SK-N-SH (cell line): ENCODE data around the gene ARHGAP31. TPM values are rescaled to one million over a fixed set of nuclear protein-coding genes. Genes with fewer than 3 reads are reported as not detected.

ENCODE experiments used
- CTCF ChIA-PET: fragments of 300-600, 350-600 bp; formaldehyde crosslinking; extraction: SDS; loops from one replicate; lab custom pipeline; 2021; lab: Yijun Ruan, JAX
- POLR2A ChIA-PET: fragments of 350-600 bp; sonication (Branson Sonifier 250); formaldehyde crosslinking; extraction: SDS; loops from one replicate; lab custom pipeline; 2020; ENCODE audit warnings: antibody characterized with exemption, inconsistent platforms; lab: Yijun Ruan, JAX
- DNase-seq: peaks from one replicate; pipeline ENCODE4 v3.0.0; 2012
- H2AFZ ChIP-seq: fragments of 200-600 bp; sonication (generic); 2 replicates; pipeline ENCODE4 v1.8.1; 2016; ENCODE audit warnings: antibody characterized with exemption, mild to moderate bottlenecking, low read depth
- H3F3A ChIP-seq: fragments of 200-600 bp; sonication (generic); replicated peaks from 2 replicates; pipeline ENCODE3; 2016; ENCODE audit warnings: antibody characterized with exemption, mild to moderate bottlenecking; ENCODE audit not compliant: insufficient read depth
- H3K27ac ChIP-seq, 2 experiments: fragments of 200-500 bp in 1 of 2; fragments of 200-600 bp in 1 of 2; sonication (Bioruptor generic) in 1 of 2; sonication (generic), shearing (Covaris generic) in 1 of 2; 2 replicates each; pipeline versions ENCODE4 v1.5.1 to v1.6.1; 2014 to 2016; ENCODE audit warnings: low read depth in 2 of 2, inconsistent platforms in 1 of 2, low read length in 1 of 2, mild to moderate bottlenecking in 1 of 2, mixed read lengths in 1 of 2
- H3K27me3 ChIP-seq: fragments of 200-600 bp; sonication (generic), shearing (Covaris generic); 2 replicates; pipeline ENCODE4 v1.6.1; 2016; ENCODE audit warnings: mixed run types; ENCODE audit not compliant: insufficient read depth
- H3K36me3 ChIP-seq, 2 experiments: fragments of 200-500 bp in 1 of 2; fragments of 200-600 bp in 1 of 2; sonication (Bioruptor generic) in 1 of 2; sonication (generic) in 1 of 2; replicated peaks in 1 of 2; 2 replicates each; pipeline versions ENCODE3 to v1.5.1; 2014 to 2016; ENCODE audit warnings: low read length in 1 of 2, mild to moderate bottlenecking in 1 of 2; ENCODE audit not compliant: insufficient read depth in 2 of 2, control insufficient read depth in 1 of 2
- H3K4me1 ChIP-seq, 2 experiments: fragments of 200-500 bp in 1 of 2; fragments of 200-600 bp in 1 of 2; sonication (Bioruptor generic) in 1 of 2; sonication (generic), shearing (Covaris generic) in 1 of 2; 2 replicates each; pipeline versions ENCODE4 v1.5.1 to v1.6.1; 2014 to 2016; ENCODE audit warnings: low read depth in 1 of 2, low read length in 1 of 2, mixed run types in 1 of 2; ENCODE audit not compliant: insufficient read depth in 2 of 2, control insufficient read depth in 1 of 2
- H3K4me2 ChIP-seq: fragments of 200-600 bp; sonication (generic), shearing (Covaris generic); 2 replicates; pipeline ENCODE4 v1.6.1; 2017; ENCODE audit warnings: mixed run types
- H3K4me3 ChIP-seq, 2 experiments: fragments of 200-500 bp in 1 of 2; fragments of 200-600 bp in 1 of 2; sonication (Bioruptor generic) in 1 of 2; sonication (generic), shearing (Covaris generic) in 1 of 2; 2 replicates each; pipeline versions ENCODE4 v1.5.1 to v1.8.1; 2014 to 2016; ENCODE audit warnings: low read depth in 2 of 2, inconsistent platforms in 1 of 2, low read length in 1 of 2, mild to moderate bottlenecking in 1 of 2, mixed read lengths in 1 of 2, moderate library complexity in 1 of 2
- H3K79me2 ChIP-seq: fragments of 200-600 bp; sonication (generic); 2 replicates; pipeline ENCODE4 v1.8.1; 2017; ENCODE audit warnings: mild to moderate bottlenecking; ENCODE audit not compliant: insufficient read depth
- H3K9ac ChIP-seq: fragments of 200-600 bp; sonication (generic); 2 replicates; pipeline ENCODE4 v1.6.1; 2017; ENCODE audit warnings: mixed run types
- H3K9me2 ChIP-seq: fragments of 200-600 bp; sonication (generic); 2 replicates; pipeline ENCODE4 v1.6.1; 2017; ENCODE audit warnings: mixed run types
- H3K9me3 ChIP-seq: fragments of 200-600 bp; sonication (generic); 2 replicates; pipeline ENCODE4 v1.6.1; 2017; ENCODE audit warnings: mixed run types, mild to moderate bottlenecking, moderate library complexity
- H4K20me1 ChIP-seq: fragments of 200-600 bp; sonication (generic); 2 replicates; pipeline ENCODE4 v1.6.1; 2017; ENCODE audit warnings: mild to moderate bottlenecking, mixed run types; ENCODE audit not compliant: insufficient read depth
- CHD2 ChIP-seq: fragments of 150-350 bp; IDR thresholded peaks from 2 replicates; pipeline ENCODE4 v1.6.1; 2018; ENCODE audit warnings: low read length; ENCODE audit not compliant: partially characterized antibody
- ELF1 ChIP-seq: IDR thresholded peaks from 2 replicates; pipeline ENCODE4 v1.4.0; 2012
- EP300 ChIP-seq, 2 experiments: IDR thresholded peaks; 2 replicates each; pipeline versions ENCODE4 v1.4.0 to v1.6.1; 2012; ENCODE audit warnings: borderline replicate concordance in 1 of 2, low read depth in 1 of 2, low read length in 1 of 2
- FOSL2 ChIP-seq: IDR thresholded peaks from 2 replicates; pipeline ENCODE4 v1.4.0; 2012; ENCODE audit warnings: low read depth, mild to moderate bottlenecking, moderate library complexity, borderline replicate concordance
- FOXJ3 ChIP-seq: sonication (generic); formaldehyde crosslinking; IDR thresholded peaks from 2 replicates; pipeline ENCODE4 v1.5.1; 2020; ENCODE audit warnings: mild to moderate bottlenecking, missing genetic modification reagents
- GATA2 ChIP-seq: sonication (generic); formaldehyde crosslinking; IDR thresholded peaks from 2 replicates; pipeline ENCODE4 v1.5.0; 2020; ENCODE audit warnings: mild to moderate bottlenecking, missing genetic modification reagents
- MAX ChIP-seq: IDR thresholded peaks from 2 replicates; pipeline ENCODE4 v1.4.0; 2012; ENCODE audit warnings: low read depth
- MXI1 ChIP-seq: IDR thresholded peaks from 2 replicates; pipeline ENCODE4 v1.6.1; 2012; ENCODE audit warnings: mild to moderate bottlenecking, low read depth, low read length, improper control_type of control experiment
- PBX3 ChIP-seq: IDR thresholded peaks from 2 replicates; pipeline ENCODE4; 2012
- POLR2AphosphoS5 ChIP-seq: IDR thresholded peaks from 2 replicates; pipeline ENCODE4 v1.6.1; 2012; ENCODE audit warnings: low read depth, low read length
- RAD21 ChIP-seq: IDR thresholded peaks from 2 replicates; pipeline ENCODE4 v1.6.1; 2012; ENCODE audit warnings: mild to moderate bottlenecking, low read length
- RCOR1 ChIP-seq: fragments of 150-350 bp; IDR thresholded peaks from 2 replicates; pipeline ENCODE4 v1.6.1; 2017; ENCODE audit warnings: antibody characterized with exemption, low read length
- REST ChIP-seq: IDR thresholded peaks from 2 replicates; pipeline ENCODE4 v1.6.1; 2012; ENCODE audit warnings: mild to moderate bottlenecking, low read depth, low read length, moderate library complexity
- RXRA ChIP-seq: IDR thresholded peaks from 2 replicates; pipeline ENCODE4 v1.4.0; 2012; ENCODE audit warnings: low read depth, mild to moderate bottlenecking, borderline replicate concordance
- SIN3A ChIP-seq: IDR thresholded peaks from 2 replicates; pipeline ENCODE4 v1.6.1; 2012; ENCODE audit warnings: low read depth, mild to moderate bottlenecking, low read length, moderate library complexity, borderline replicate concordance
- TAF1 ChIP-seq: IDR thresholded peaks from 2 replicates; pipeline ENCODE4 v1.6.1; 2012; ENCODE audit warnings: low read depth, mild to moderate bottlenecking, low read length, moderate library complexity, borderline replicate concordance
- WGBS: methylation state at CpG from one replicate; pipeline ENCODE4 v1.1.6; 2017; ENCODE audit warnings: low lambda C conversion rate; 5-methylcytosine and 5-hydroxymethylcytosine counted together
- polyA plus RNA-seq, 3 experiments: library from polyadenylated mRNA; depleted of rRNA; stranded (reverse); fragments of >200 nt; gene quantifications; 2 replicates each; pipeline ENCODE4 v1.2.3, GENCODE V29; 2012

Gene ARHGAP31
- polyA plus RNA-seq, 1 of the 3 experiments (the other 2 are of a cell fraction): 4.4 TPM

GRCh38 chr3:119428538-119428937 lies 134.4 kb downstream of the ARHGAP31 start (continued):
- TF ChIP-seq TAF1: no peak
- no peak for TF ChIP-seq MXI1

- CTCF ChIA-PET: interaction anchor here (0.8 to 2.0 kb wide), 6 partner anchors 9 to 248 kb away, joined by 3 to 5 read pairs (median 3); no protein-coding TSS in a partner anchor
- POLR2A ChIA-PET: no interaction called here
- peak overlapping the region in 1 of 2 experiments; percentile 22; a peak in 1 of 4 replicates for H3K27ac ChIP-seq
- 93% methylated on average over 3 of the region's 3 CpGs for WGBS
- peaks cover 0 to 7% of the 10 kb centered on the region in 2 experiments; a peak in 2 of 4 replicates for H3K4me1 ChIP-seq
- no peak overlapping the region for H3K4me2 ChIP-seq
- H3K9me2 ChIP-seq: no peaks in the 10 kb centered on the region
- H3K9ac ChIP-seq: no peak overlapping the region
- no peaks in the 10 kb centered on the region for H3K27me3 ChIP-seq
- no peak for DNase-seq
- H3K36me3 ChIP-seq: peaks cover 94 to 100% of the 10 kb centered on the region in 2 experiments
- peaks cover 10% of the 10 kb centered on the region for H3F3A ChIP-seq
- H2AFZ ChIP-seq: no peak overlapping the region
- H3K4me3 ChIP-seq: no peak overlapping the region
- H4K20me1 ChIP-seq: no peaks in the 10 kb centered on the region
- no peak for TF ChIP-seq RXRA
- no peak for TF ChIP-seq EP300 (IDR thresholded peaks at IDR 0.05; ENCODE audit: borderline replicate concordance in 1 of 2, low read depth in 1 of 2, low read length in 1 of 2)
- no peak for TF ChIP-seq ELF1
- no peak for TF ChIP-seq REST
- no peaks in the 10 kb centered on the region for H3K9me3 ChIP-seq
- H3K79me2 ChIP-seq: peaks cover 5% of the 10 kb centered on the region; the same call in 1 of the 2 replicates
Observed at GRCh38 chr3:119433613-119434325, 139.6 kb downstream of the ARHGAP31 start.

GRCh38 chr3:119434703-119435102 lies 140.5 kb downstream of the ARHGAP31 start:
- Histone ChIP-seq H3K9me2 (no peaks in the 10 kb centered on the region), H3F3A (peaks cover 8% of the 10 kb centered on the region), H3K9ac (no peak overlapping the region), H3K27ac (peak overlapping the region in 1 of 2 experiments; percentile 89; a peak in 2 of 4 replicates), H3K4me2 (no peak overlapping the region), H3K36me3 (peaks cover 89 to 90% of the 10 kb centered on the region in 2 experiments), H3K79me2 (peaks cover 5% of the 10 kb centered on the region; the same call in 1 of the 2 replicates), H3K9me3 (no peaks in the 10 kb centered on the region), H3K4me3 (no peak overlapping the region), H2AFZ (no peak overlapping the region), H4K20me1 (no peaks in the 10 kb centered on the region), H3K27me3 (no peaks in the 10 kb centered on the region), H3K4me1 (peaks cover 0 to 7% of the 10 kb centered on the region in 2 experiments; a peak in 2 of 4 replicates)
- TF ChIP-seq PBX3 (no peak), MAX (no peak), EP300 (IDR thresholded peaks at IDR 0.05; ENCODE audit: borderline replicate concordance in 1 of 2, low read depth in 1 of 2, low read length in 1 of 2) (peak in 1 of 2 experiments; percentile 61; a peak in 1 of 4 replicates), MXI1 (peak; percentile 63; the same call in 1 of the 2 replicates), CHD2 (peak; percentile 42), FOSL2 (no peak), RCOR1 (peak; percentile 47; the same call in 1 of the 2 replicates), POLR2AphosphoS5 (no peak), SIN3A (no peak), RAD21 (peak; percentile 49), FOXJ3 (CRISPR knock-in tag) (no peak), GATA2 (CRISPR knock-in tag) (peak; percentile 86), TAF1 (no peak)
- POLR2A ChIA-PET: no interaction called here
- CTCF ChIA-PET: interaction anchor here (0.8 to 2.0 kb wide), 5 partner anchors 10 to 247 kb away, joined by 3 to 5 read pairs (median 3); no protein-coding TSS in a partner anchor
- DNase-seq: peak; percentile 37
- 70% methylated on average over 4 of the region's 4 CpGs for WGBS
